AG04450 (cell line): Measurements from ENCODE around the gene COL25A1. TPM values are rescaled to one million over a fixed set of nuclear protein-coding genes. Genes with fewer than 3 reads are reported as not detected.

ENCODE experiments used
- CTCF ChIA-PET: fragments of 300-600, 350-600 bp; formaldehyde crosslinking; extraction: SDS; loops from one replicate; lab custom pipeline; 2022; ENCODE audit warnings: antibody characterized with exemption, inconsistent platforms; lab: Charles Lee
- POLR2A ChIA-PET: fragments of 350-600 bp; formaldehyde crosslinking; extraction: SDS; loops from one replicate; lab custom pipeline; 2021; ENCODE audit warnings: antibody characterized with exemption, inconsistent platforms; lab: Yijun Ruan, JAX
- DNase-seq: peaks from one replicate; pipeline ENCODE4 v3.0.0-alpha.2; 2011; ENCODE audit warnings: low read depth, low spot score
- H3K27ac ChIP-seq: one replicate; pipeline ENCODE4 v1.5.1; 2012; ENCODE audit warnings: low read depth, low read length, control low read depth
- H3K27me3 ChIP-seq: one replicate; pipeline ENCODE4 v1.6.0; 2012; ENCODE audit warnings: low read length; ENCODE audit not compliant: control insufficient read depth, insufficient read depth
- H3K4me3 ChIP-seq: 2 replicates; pipeline ENCODE4 v1.5.1; 2011; ENCODE audit warnings: mild to moderate bottlenecking, low read depth, low read length, control low read depth
- H3K9me3 ChIP-seq: 2 replicates; pipeline ENCODE4 v1.5.1; 2012; ENCODE audit warnings: low read length; ENCODE audit not compliant: control insufficient read depth, insufficient read depth
- CTCF ChIP-seq: IDR thresholded peaks from 2 replicates; pipeline ENCODE4 v1.5.1; 2011; ENCODE audit warnings: low read depth, low read length, control low read depth, inconsistent platforms
- polyA plus RNA-seq: library from polyadenylated mRNA; depleted of rRNA; stranded (reverse); fragments of >200 nt; gene quantifications from 2 replicates; pipeline ENCODE4 v1.2.3, GENCODE V29; 2011

COL25A1 gene
- polyA plus RNA-seq, 1 experiment: not detected

DNA sequence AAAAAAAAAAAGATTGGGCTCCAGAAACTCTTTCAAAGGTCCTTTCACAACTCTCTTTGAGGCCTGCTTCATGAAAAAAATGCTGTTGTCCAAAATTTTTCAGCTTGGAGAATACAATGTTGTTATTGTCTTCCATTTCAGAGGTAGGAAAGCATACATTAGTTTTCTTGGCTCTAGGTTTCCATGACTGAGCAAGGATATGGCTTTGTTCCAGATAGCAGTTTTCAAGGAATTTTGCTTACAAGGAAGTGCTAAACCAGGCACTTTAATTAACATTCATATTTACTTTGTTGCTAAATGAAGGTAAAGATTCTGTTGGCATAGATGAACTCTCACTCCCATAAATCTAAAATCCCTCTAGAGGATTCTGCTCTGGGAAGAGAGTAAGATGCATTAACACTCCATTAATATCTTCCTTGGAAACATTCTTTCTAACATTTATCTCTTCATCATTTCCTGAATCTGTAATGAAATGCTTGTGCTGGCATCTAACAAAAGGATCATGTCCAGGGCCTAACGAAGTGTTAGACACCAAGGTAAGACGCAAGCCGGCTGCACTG lies 118.4 kb downstream of the COL25A1 start:
- ChIA-PET CTCF (no interaction called here), POLR2A (no interaction called here)
- no peak for DNase-seq
- H3K27me3 ChIP-seq: no peaks in the 10 kb centered on the region
- H3K27ac ChIP-seq: no peak overlapping the region
- no peak for TF ChIP-seq CTCF
- H3K4me3 ChIP-seq: no peak overlapping the region
- no peaks in the 10 kb centered on the region for H3K9me3 ChIP-seq

GRCh38 chr4:109182696-109183095 lies 119.8 kb downstream of the COL25A1 start:
- no peak for TF ChIP-seq CTCF
- Histone ChIP-seq H3K27ac (no peak overlapping the region), H3K4me3 (no peak overlapping the region), H3K9me3 (no peaks in the 10 kb centered on the region), H3K27me3 (no peaks in the 10 kb centered on the region)
- ChIA-PET CTCF (no interaction called here), POLR2A (no interaction called here)
- no peak for DNase-seq

- H3K27me3 ChIP-seq: no peaks in the 10 kb centered on the region
- TF ChIP-seq CTCF: no peak
- no peak overlapping the region for H3K4me3 ChIP-seq
- H3K9me3 ChIP-seq: no peaks in the 10 kb centered on the region
- DNase-seq: no peak
- ChIA-PET CTCF (no interaction called here), POLR2A (no interaction called here)
- no peak overlapping the region for H3K27ac ChIP-seq
Measured at GRCh38 chr4:109179061-109179460, 123.4 kb downstream of the COL25A1 start.

DNA sequence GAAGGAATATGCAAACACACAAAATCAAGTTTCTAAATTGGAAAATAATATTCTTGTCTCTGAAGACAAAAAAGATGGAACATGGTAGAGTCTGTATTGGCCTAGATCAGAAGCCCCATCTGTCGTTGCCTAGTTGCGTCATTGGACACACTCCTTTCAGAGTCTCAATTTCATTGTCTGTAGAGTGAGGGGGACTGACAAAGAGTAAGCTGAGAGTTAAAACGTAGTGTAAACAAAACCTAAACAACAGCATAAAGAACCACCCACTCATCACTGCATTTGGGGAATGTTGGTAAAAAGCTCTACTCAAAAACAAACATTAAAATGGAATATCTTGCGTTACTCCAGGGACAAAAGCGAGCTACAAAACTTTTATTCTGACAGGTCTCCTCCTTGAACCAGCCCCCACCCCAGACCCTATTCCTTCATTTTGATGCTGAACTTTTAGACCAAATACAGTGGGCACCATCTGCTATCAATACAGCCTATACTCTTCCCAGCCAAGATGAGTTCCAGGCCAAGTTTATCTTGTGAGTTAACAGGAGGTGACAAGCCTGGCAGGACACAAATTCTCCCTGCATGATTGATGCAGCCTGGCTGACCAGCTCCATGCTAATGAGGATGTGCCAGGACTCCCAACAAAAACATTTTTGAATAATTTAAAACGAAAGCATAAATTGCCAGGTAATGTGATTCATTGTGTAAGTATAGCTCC lies 125.2 kb downstream of the COL25A1 start:
- ChIA-PET CTCF (no interaction called here), POLR2A (no interaction called here)
- DNase-seq: no peak
- H3K27me3 ChIP-seq: no peaks in the 10 kb centered on the region
- TF ChIP-seq CTCF: no peak
- no peak overlapping the region for H3K27ac ChIP-seq
- H3K4me3 ChIP-seq: no peak overlapping the region
- no peaks in the 10 kb centered on the region for H3K9me3 ChIP-seq

DNA sequence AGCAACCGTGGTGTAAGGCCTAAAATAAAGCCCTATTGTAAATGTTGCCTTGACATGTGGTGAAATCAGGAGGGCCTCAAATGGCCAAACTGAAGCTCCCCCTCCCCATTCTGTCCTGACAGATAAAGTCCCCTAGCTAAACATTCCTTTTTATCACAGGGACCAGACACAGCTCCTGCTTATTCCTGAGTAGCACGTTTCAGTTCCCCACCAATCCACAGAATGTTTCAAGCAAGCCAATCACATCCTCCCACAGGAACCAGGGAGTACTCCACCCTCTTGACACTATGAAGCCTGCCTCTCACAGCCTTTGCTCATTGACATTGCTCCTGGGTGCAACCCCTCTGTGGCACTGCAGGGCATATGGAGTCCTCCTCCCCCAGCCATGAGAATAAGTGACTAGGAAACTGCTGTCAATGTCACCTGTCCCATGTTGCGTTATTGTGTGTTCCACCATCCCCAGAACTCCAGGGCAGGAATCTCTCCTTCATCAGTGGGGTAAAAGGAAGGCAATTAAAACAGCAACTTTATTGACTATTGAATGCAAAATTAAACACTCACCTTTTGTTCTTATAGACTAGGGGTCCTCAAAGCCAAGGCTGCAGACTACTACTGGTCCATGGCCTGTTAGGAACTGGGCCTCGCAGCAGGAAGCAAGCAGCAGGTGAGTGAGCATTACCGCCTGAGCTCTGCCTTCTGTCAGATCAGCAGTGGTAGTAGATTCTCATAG lies 128.1 kb downstream of the COL25A1 start:
- ChIA-PET CTCF (no interaction called here), POLR2A (no interaction called here)
- H3K4me3 ChIP-seq: no peak overlapping the region
- no peak overlapping the region for H3K27ac ChIP-seq
- H3K9me3 ChIP-seq: no peaks in the 10 kb centered on the region
- TF ChIP-seq CTCF: no peak
- DNase-seq: no peak
- H3K27me3 ChIP-seq: no peaks in the 10 kb centered on the region
